HepG2 (cell line): ENCODE measurements around the gene B3GNT5. TPM values are rescaled to one million over a fixed set of nuclear protein-coding genes. Genes with fewer than 3 reads are reported as not detected.

Source experiments
- ATAC-seq: fragments of 200-7000 bp; cut with Tn5 transposase; 3 replicates; pipeline ENCODE4 v1.9.1; 2020; ENCODE audit warnings: mild to moderate bottlenecking, moderate library complexity
- BruUV-seq: library from RNA; stranded (reverse); fragments of 400-500 nt; replicated peaks from 2 replicates; lab custom pipeline; 2021; lab: Mats Ljungman, UMichigan
- CTCF ChIA-PET: fragments of 300-600 bp; formaldehyde crosslinking; extraction: SDS; loops from one replicate; lab custom pipeline; 2021; ENCODE audit warnings: low total read pairs, inconsistent platforms, low intra/inter-chr PET ratio; lab: Yijun Ruan, JAX
- POLR2A ChIA-PET: fragments of 350-600 bp; sonication (Branson Sonifier 250); formaldehyde crosslinking; loops from one replicate; lab custom pipeline; 2020; ENCODE audit warnings: antibody characterized with exemption, inconsistent platforms; lab: Yijun Ruan, JAX
- DNase-seq: peaks from one replicate; pipeline ENCODE4 v3.0.0-alpha.2; 2015; ENCODE audit warnings: low spot score
- FAIRE-seq: peaks from 3 replicates; lab custom pipeline; 2011; peaks lifted over from hg19 to GRCh38; lab: Jason Lieb, UNC
- H2AFZ ChIP-seq: one replicate; pipeline ENCODE4 v1.6.1; 2011; ENCODE audit warnings: low read length, inconsistent platforms
- H3K27ac ChIP-seq: fragments of 300-600 bp; 3 replicates; pipeline ENCODE4 v1.8.0; 2011; ENCODE audit warnings: mixed run types, mild to moderate bottlenecking, mixed read lengths, low read length, inconsistent platforms; ENCODE audit not compliant: insufficient read depth; ENCODE audit errors: extremely low read length
- H3K27me3 ChIP-seq, 2 experiments: fragments of 200-600 bp in 1 of 2; 2 replicates in 1 of 2; 3 replicates in 1 of 2; pipeline versions ENCODE4 v1.6.0 to v1.8.0; 2011; ENCODE audit warnings: low read length in 2 of 2, mild to moderate bottlenecking in 2 of 2, moderate library complexity in 2 of 2, inconsistent platforms in 1 of 2; ENCODE audit not compliant: insufficient read depth in 2 of 2, control insufficient read depth in 1 of 2
- H3K36me3 ChIP-seq, 2 experiments: fragments of 200-600 bp in 1 of 2; replicated peaks in 1 of 2; 2 replicates in 1 of 2; 3 replicates in 1 of 2; pipeline versions ENCODE4 v1.5.1 to v1.8.0; 2011; ENCODE audit warnings: low read length in 2 of 2, inconsistent platforms in 1 of 2; ENCODE audit not compliant: insufficient read depth in 2 of 2, control insufficient read depth in 1 of 2
- H3K4me1 ChIP-seq: 2 replicates; pipeline ENCODE4 v1.5.1; 2012; ENCODE audit warnings: low read length, inconsistent platforms; ENCODE audit not compliant: insufficient read depth
- H3K4me2 ChIP-seq: 2 replicates; pipeline ENCODE4 v1.6.0; 2011; ENCODE audit warnings: low read depth, low read length, inconsistent platforms
- H3K4me3 ChIP-seq, 3 experiments: fragments of 200-600 bp in 1 of 3; sonication (generic), shearing (Covaris generic) in 1 of 3; replicated peaks in 1 of 3; 2 replicates each; pipeline ENCODE4 v1.5.1; 2011 to 2016; ENCODE audit warnings: low read length in 3 of 3, inconsistent platforms in 2 of 3, low read depth in 2 of 3, mild to moderate bottlenecking in 2 of 3, control low read depth in 1 of 3, mixed read lengths in 1 of 3; ENCODE audit not compliant: insufficient read depth in 1 of 3
- H3K79me2 ChIP-seq: one replicate; pipeline ENCODE4 v1.6.1; 2011; ENCODE audit warnings: low read length, inconsistent platforms; ENCODE audit not compliant: insufficient read depth
- H3K9ac ChIP-seq: 2 replicates; pipeline ENCODE4 v1.6.0; 2011; ENCODE audit warnings: mild to moderate bottlenecking, low read depth, low read length, inconsistent platforms; ENCODE audit not compliant: insufficient read depth
- H3K9me3 ChIP-seq: 2 replicates; pipeline ENCODE4 v1.5.1; 2012; ENCODE audit warnings: mild to moderate bottlenecking, low read length
- H4K20me1 ChIP-seq: 2 replicates; pipeline ENCODE4 v1.6.0; 2011; ENCODE audit warnings: inconsistent platforms, mild to moderate bottlenecking, low read length, moderate library complexity; ENCODE audit not compliant: insufficient read depth
- IRF9 ChIP-seq: sonication (generic); formaldehyde crosslinking; IDR thresholded peaks from 2 replicates; pipeline ENCODE4 v1.8.0; 2022; ENCODE audit warnings: missing genetic modification reagents, mild to moderate bottlenecking, borderline replicate concordance
- JARID2 ChIP-seq: sonication (generic); formaldehyde crosslinking; IDR thresholded peaks from 2 replicates; pipeline ENCODE4 v1.8.1; 2023; ENCODE audit warnings: missing genetic modification reagents, inconsistent platforms; ENCODE audit not compliant: insufficient replicate concordance
- KDM1A ChIP-seq: IDR thresholded peaks from 2 replicates; pipeline ENCODE4 v1.6.1; 2016; ENCODE audit warnings: missing compliant biosample characterization
- ZNF292 ChIP-seq: sonication (generic); formaldehyde crosslinking; IDR thresholded peaks from 2 replicates; pipeline ENCODE4 v1.8.1; 2022; ENCODE audit warnings: mild to moderate bottlenecking, low read depth, missing genetic modification reagents, borderline replicate concordance
- ZNF407 ChIP-seq: sonication (generic); formaldehyde crosslinking; IDR thresholded peaks from one replicate; pipeline ENCODE4 v1.5.1; 2020; ENCODE audit warnings: mild to moderate bottlenecking, missing genetic modification reagents; ENCODE audit errors: not compliant biosample characterization
- ZNF44 ChIP-seq: sonication (generic); formaldehyde crosslinking; IDR thresholded peaks from 2 replicates; pipeline ENCODE4 v1.5.1; 2020; ENCODE audit warnings: mild to moderate bottlenecking, missing genetic modification reagents
- ZNF546 ChIP-seq: sonication (generic); formaldehyde crosslinking; conservative IDR thresholded peaks from 2 replicates; pipeline ENCODE4 v1.8.1; 2023; ENCODE audit warnings: mild to moderate bottlenecking, missing genetic modification reagents
- WGBS: methylation state at CpG from one replicate; pipeline ENCODE4 v1.1.6; 2017; ENCODE audit warnings: low lambda C conversion rate; 5-methylcytosine and 5-hydroxymethylcytosine counted together
- in situ Hi-C: cut with HindIII; loops from 2 replicates; pipeline ENCODE4 v1.10.0; 2017; ENCODE audit warnings: low pct_unique_long_range_greater_than_20kb; ENCODE audit not compliant: extremely low pct_ligation_motif_present
- intact Hi-C: fragments of 100-400 bp; cut with micrococcal nuclease; formaldehyde crosslinking; loops from one replicate; pipeline ENCODE4 v1.10.0; 2022; ENCODE audit not compliant: unreplicated experiment
- polyA plus RNA-seq, 8 experiments: library from polyadenylated mRNA; depleted of rRNA in 3 of 8; stranded (reverse) in 7 of 8; unstranded in 1 of 8; fragments of >200 nt; fragmentation: Illumina TruSeq in 4 of 8; extraction: Trizol in 4 of 8; gene quantifications; 2 replicates each; pipeline versions ENCODE4 v1.2.1 to v1.2.3, GENCODE V29; 2011 to 2016; ENCODE audit warnings: low read depth in 4 of 8, missing spikeins in 1 of 8, mixed read lengths in 1 of 8; ENCODE audit not compliant: insufficient read depth in 1 of 8
- total RNA-seq, 5 experiments: library from RNA; depleted of rRNA; stranded (reverse); fragments of >200 nt; fragmentation: Illumina TruSeq; extraction: Trizol; gene quantifications; 2 replicates each; pipeline ENCODE4 v1.2.3, GENCODE V29; 2016; ENCODE audit warnings: low read depth in 1 of 5

Gene B3GNT5
- total and polyA plus RNA-seq, 2 of the 13 experiments (the other 11 are each of a cell fraction or from before 2014, with no cell fraction given) = not detected

GRCh38 chr3:183312433-183312832, 59.4 kb downstream of the B3GNT5 start:
- in situ Hi-C loops = no loop called here
- FAIRE-seq (no peak), ATAC-seq (no peak), DNase-seq (no peak)
- intact Hi-C loops = no loop called here
- Histone ChIP-seq H3K9ac (no peak overlapping the region), H3K27me3 (peaks cover 2 to 11% of the 10 kb centered on the region in 2 experiments; a peak in 2 of 5 replicates), H2AFZ (no peak overlapping the region), H3K4me1 (peaks cover 11% of the 10 kb centered on the region), H3K9me3 (no peaks in the 10 kb centered on the region), H3K4me2 (no peak overlapping the region), H4K20me1 (no peaks in the 10 kb centered on the region), H3K79me2 (no peaks in the 10 kb centered on the region), H3K36me3 (no peaks in the 10 kb centered on the region), H3K4me3 (no peak overlapping the region), H3K27ac (no peak overlapping the region)
- no TSS peak for BruUV-seq
- ChIA-PET POLR2A (no interaction called here), CTCF (no interaction called here)
- WGBS = 68% methylated on average over 2 of the region's 2 CpGs
- TF ChIP-seq ZNF292 (CRISPR knock-in tag) (no peak), ZNF546 (no peak), ZNF44 (CRISPR knock-in tag) (no peak), ZNF407 (CRISPR knock-in tag) (no peak), KDM1A (CRISPR knock-in tag) (no peak), IRF9 (CRISPR knock-in tag) (no peak), JARID2 (CRISPR knock-in tag) (no peak)
